GM21528 (cell line): Measurements from ENCODE around the gene PARN.
"Not testable (repeated sequence)": the region's sequence is repeated elsewhere in the genome, so short reads cannot be mapped to it uniquely, and the experiment has no call there.

ENCODE experiments used
- ATAC-seq: cut with Tn5 transposase; IDR thresholded peaks from one replicate; pipeline ENCODE4 v1.9.1; 2021; ENCODE audit warnings: mild to moderate bottlenecking, moderate library complexity; ENCODE audit not compliant: unreplicated experiment, low FRiP score

The PARN gene

GRCh38 chr16:14576069-14576468 is 54.0 kb downstream of the PARN start:
- ATAC-seq: no peak

- ATAC-seq: not testable (repeated sequence)
These were observed 55.2 kb downstream of the PARN start for GRCh38 chr16:14574698-14575415.

- ATAC-seq: no peak
These were observed 57.5 kb downstream of the PARN start for GRCh38 chr16:14572535-14572934.

- ATAC-seq: no peak
These were observed 60.8 kb downstream of the PARN start for GRCh38 chr16:14569213-14569612.

- no peak for ATAC-seq
These were observed 63.5 kb downstream of the PARN start for GRCh38 chr16:14566599-14566998.

- ATAC-seq: no peak
These were observed 64.4 kb downstream of the PARN start for GRCh38 chr16:14565688-14566025.

- ATAC-seq: no peak
These were observed 65.0 kb downstream of the PARN start for GRCh38 chr16:14564861-14565687.

GRCh38 chr16:14564323-14564722 is 65.7 kb downstream of the PARN start:
- ATAC-seq: no peak

GRCh38 chr16:14562691-14563491 is 67.2 kb downstream of the PARN start:
- ATAC-seq: no peak

- no peak for ATAC-seq
These were observed 69.5 kb downstream of the PARN start for GRCh38 chr16:14560523-14560922.

- ATAC-seq: no peak
These were observed 70.2 kb downstream of the PARN start for GRCh38 chr16:14559809-14560241.

- no peak for ATAC-seq
These were observed 76.6 kb downstream of the PARN start for GRCh38 chr16:14553447-14553846.

- no peak for ATAC-seq
These were observed 80.3 kb downstream of the PARN start for GRCh38 chr16:14549789-14550153.

GRCh38 chr16:14548933-14549788 is 80.9 kb downstream of the PARN start:
- ATAC-seq: no peak

- no peak for ATAC-seq
These were observed 84.6 kb downstream of the PARN start for GRCh38 chr16:14545346-14545884.

- not testable (repeated sequence) for ATAC-seq
These were observed 85.2 kb downstream of the PARN start for GRCh38 chr16:14544846-14545245.

- ATAC-seq: no peak
These were observed 90.4 kb downstream of the PARN start for GRCh38 chr16:14539631-14540030.

- ATAC-seq: no peak
These were observed 90.9 kb downstream of the PARN start for GRCh38 chr16:14539156-14539555.

- no peak for ATAC-seq
These were observed 91.5 kb downstream of the PARN start for GRCh38 chr16:14538604-14539003.

GRCh38 chr16:14531613-14532012 is 98.4 kb downstream of the PARN start:
- ATAC-seq: no peak
